ENCODE results near the gene CSNK1A1.

The CSNK1A1 gene

GRCh38 chr5:149504677-149505076 is 46.6 kb downstream of the CSNK1A1 start:
- no peak for DNase-seq (ENCODE audit: low spot score)
- in situ Hi-C loops (cut with MboI; ENCODE audit: low pct_unique_long_range_greater_than_20kb, low sequenced_read_pairs, unreplicated experiment), result no loop called here
- TF ChIP-seq, protein P1, sequence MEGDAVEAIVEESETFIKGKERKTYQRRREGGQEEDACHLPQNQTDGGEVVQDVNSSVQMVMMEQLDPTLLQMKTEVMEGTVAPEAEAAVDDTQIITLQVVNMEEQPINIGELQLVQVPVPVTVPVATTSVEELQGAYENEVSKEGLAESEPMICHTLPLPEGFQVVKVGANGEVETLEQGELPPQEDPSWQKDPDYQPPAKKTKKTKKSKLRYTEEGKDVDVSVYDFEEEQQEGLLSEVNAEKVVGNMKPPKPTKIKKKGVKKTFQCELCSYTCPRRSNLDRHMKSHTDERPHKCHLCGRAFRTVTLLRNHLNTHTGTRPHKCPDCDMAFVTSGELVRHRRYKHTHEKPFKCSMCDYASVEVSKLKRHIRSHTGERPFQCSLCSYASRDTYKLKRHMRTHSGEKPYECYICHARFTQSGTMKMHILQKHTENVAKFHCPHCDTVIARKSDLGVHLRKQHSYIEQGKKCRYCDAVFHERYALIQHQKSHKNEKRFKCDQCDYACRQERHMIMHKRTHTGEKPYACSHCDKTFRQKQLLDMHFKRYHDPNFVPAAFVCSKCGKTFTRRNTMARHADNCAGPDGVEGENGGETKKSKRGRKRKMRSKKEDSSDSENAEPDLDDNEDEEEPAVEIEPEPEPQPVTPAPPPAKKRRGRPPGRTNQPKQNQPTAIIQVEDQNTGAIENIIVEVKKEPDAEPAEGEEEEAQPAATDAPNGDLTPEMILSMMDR (IDR thresholded peaks at IDR 0.05; ENCODE audit: extremely low read depth, insufficient read depth, missing control alignments), result no peak

DNA sequence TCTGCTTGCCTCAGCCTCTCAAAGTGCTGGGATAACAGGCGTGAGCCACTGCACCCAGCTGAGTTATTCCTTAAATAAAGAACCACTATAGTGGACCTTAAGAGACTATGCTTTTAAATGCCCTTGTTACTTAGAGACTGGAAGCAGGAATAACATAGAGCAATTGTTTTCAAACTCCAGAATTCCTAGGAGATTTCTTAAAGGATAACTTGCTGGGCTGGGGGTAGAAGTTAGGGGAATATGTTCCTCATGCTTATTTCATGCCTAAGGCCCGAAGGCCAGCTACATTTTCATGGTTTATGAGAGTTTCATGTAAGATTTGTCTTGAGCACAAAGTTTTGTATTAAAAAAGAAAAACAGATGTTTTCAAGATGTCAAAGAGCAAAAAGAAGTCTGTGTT is 48.2 kb downstream of the CSNK1A1 start:
- no peak for DNase-seq (ENCODE audit: low spot score)
- TF ChIP-seq, protein P1 (IDR thresholded peaks at IDR 0.05; ENCODE audit: extremely low read depth, insufficient read depth, missing control alignments), result no peak
- in situ Hi-C loops (cut with MboI; ENCODE audit: low pct_unique_long_range_greater_than_20kb, low sequenced_read_pairs, unreplicated experiment), result no loop called here

DNA sequence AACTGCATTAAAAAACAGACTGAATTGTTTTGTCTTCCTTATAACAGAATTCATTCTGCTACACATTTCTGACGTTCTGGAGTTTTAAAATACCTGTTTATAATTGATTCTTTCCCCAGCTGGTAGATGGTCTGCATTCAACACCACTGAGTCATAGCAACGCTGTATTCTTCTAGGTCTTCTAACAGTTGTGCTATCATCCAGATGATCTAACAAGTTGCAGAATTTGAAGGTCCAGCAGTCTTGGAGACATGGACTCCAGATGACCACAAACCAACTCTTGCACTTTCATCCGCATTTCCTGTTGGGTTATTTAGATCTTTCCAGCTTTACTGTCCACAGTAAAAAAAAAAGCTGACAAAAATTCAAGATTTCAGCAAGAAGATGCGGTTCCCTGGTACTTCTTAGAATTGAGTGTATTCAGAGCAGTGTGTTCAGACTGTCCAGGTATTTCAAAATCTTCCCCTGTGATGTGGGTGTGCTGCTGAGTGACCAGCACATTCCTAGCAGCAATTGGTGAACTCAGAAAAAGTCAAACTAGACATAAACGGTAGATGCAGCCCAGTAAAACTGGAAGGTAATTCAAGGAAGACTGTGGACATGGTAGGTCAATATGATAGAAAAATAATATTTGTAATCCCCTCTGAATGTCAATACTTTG is 50.2 kb downstream of the CSNK1A1 start:
- in situ Hi-C loops (cut with MboI; ENCODE audit: low pct_unique_long_range_greater_than_20kb, low sequenced_read_pairs, unreplicated experiment), result no loop called here
- TF ChIP-seq, protein P1 (IDR thresholded peaks at IDR 0.05; ENCODE audit: extremely low read depth, insufficient read depth, missing control alignments), result no peak
- DNase-seq (ENCODE audit: low spot score), result no peak

DNA sequence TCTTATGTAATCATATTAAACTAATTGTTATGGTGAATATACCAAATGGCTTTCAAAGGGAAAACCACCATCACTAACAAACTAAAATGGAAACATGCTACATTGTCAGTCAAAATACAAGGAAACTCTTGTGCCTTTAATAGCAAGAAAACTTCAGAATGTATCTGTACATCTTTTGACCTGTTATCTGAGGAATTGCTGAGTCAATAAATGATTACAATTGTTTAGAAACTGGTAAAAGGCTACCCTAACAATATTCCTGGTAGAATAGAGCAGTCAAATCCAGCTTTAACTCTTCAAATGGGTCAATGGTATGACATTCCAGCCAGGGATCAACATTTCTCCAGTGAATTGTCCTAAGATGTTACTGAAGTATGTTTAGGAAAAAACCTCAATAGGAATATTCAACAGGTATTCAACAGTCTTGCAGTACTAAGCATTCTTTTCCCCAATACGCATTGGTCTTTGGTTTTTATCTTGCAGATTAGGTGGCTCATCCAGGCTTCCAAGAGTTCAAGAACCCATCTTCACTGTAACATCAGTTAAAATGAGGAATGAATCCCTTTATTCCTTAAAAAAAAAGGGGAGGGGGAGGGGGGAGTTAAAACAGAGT is 52.4 kb downstream of the CSNK1A1 start:
- TF ChIP-seq, protein P1 (IDR thresholded peaks at IDR 0.05; ENCODE audit: extremely low read depth, insufficient read depth, missing control alignments), result no peak
- no peak for DNase-seq (ENCODE audit: low spot score)
- in situ Hi-C loops (cut with MboI; ENCODE audit: low pct_unique_long_range_greater_than_20kb, low sequenced_read_pairs, unreplicated experiment), result no loop called here

- TF ChIP-seq, protein P1 (IDR thresholded peaks at IDR 0.05; ENCODE audit: extremely low read depth, insufficient read depth, missing control alignments), result no peak
- in situ Hi-C loops (cut with MboI; ENCODE audit: low pct_unique_long_range_greater_than_20kb, low sequenced_read_pairs, unreplicated experiment), result no loop called here
- DNase-seq (ENCODE audit: low spot score), result no peak
These were observed 53.9 kb downstream of the CSNK1A1 start for GRCh38 chr5:149497357-149497756.

- in situ Hi-C loops (cut with MboI; ENCODE audit: low pct_unique_long_range_greater_than_20kb, low sequenced_read_pairs, unreplicated experiment), result no loop called here
- DNase-seq (ENCODE audit: low spot score), result no peak
- TF ChIP-seq, protein P1 (IDR thresholded peaks at IDR 0.05; ENCODE audit: extremely low read depth, insufficient read depth, missing control alignments), result no peak
These were observed 54.3 kb downstream of the CSNK1A1 start for GRCh38 chr5:149496917-149497316.

Data from GM13977 (cell line).